ENCODE data around the gene ITGA8.
"Not testable (repeated sequence)": the region's sequence is repeated elsewhere in the genome, so short reads cannot be mapped to it uniquely, and the experiment has no call there.

Gene ITGA8

DNA sequence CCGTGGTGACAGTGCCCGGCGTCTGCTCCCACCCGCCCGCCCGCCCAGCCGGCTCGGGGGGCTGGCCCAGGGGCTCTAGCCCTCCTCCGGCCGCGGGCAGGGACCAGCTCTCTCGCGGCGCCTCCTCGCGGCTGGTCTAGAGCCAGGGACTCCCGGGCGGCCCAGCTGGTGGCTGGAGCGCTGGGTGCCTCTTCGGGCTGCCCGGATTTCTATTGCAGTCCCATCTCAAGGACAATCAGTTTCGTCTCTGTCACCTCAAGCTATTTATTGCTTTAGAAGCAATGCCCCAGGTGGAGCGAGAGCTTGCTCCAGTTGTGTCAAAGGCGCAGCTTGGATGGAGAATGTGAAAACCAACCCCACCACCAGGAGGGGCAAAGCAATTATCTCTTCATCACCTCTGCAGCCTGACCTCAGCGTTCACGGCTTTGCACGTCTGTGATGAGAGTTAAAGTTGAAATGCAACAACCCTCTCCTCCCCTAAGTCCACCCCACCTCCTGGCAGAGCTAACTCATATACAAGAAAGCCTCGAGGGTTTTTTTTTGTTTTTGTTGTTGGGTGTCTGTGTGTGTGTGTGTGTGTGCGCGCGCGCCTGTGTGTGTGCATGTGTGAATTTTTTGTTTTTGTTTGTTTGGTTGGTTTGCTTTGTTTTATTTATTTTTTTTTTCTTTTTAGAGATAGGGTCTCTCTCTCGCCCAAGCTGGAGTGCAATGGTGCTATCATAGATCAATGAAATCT is at the start of gene ITGA8:
TSS of gene ITGA8 (minus strand) at position 24 of the 736 bp plus-strand sequence. CDS start 151 bp downstream, outside the sequence.
- DNase-seq (ENCODE audit: low read depth in 2 of 3, low spot score in 2 of 3): no peak

DNA sequence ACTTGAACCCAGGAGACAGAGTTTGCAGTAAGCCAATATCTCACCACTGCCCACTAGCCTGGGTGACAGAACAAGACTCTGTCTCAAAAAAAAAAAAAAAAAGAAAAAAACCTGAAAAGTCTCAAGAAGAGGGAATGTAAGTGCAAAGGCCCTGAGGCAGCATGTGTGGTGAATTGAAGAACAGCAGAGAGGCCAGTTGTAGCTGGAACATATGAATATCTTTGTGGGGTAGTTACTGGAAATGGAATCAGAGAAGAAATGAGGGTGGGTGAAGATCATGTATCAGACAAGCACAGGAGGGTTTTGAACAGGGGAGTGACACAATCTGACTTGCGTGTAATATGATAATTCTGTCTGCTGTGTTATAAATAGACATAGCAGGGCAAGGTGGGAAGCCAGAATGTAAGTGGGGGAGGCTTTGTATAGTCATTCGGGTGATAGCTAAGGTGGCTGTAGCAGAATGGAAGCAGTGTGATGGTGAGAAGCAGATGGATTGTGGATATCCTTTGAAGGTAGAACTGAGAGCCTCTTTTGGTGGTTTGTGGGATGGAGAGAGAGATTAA is 45.3 kb upstream of the ITGA8 start:
- no peak for DNase-seq (ENCODE audit: low read depth in 2 of 3, low spot score in 2 of 3)

DNA sequence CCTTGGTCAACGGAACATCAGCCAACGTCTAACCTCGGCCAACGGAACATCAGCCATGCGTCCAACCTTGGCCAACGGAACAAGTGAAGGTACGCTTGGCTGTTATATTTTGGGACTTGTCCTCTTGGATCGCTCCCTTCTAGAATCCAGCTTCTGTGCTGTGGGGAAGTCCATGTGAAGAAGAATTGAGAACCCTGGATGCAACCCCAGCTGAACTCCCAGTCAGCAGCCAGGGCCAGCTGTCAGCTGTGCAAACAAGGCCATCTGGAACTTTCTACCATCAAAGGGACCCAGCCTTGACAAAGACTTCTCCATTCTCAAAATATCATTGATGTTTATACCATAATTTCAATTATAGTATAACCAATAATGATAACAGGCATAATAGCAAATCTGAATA is 43.3 kb upstream of the ITGA8 start:
- no peak for DNase-seq (ENCODE audit: low read depth in 2 of 3, low spot score in 2 of 3)

DNA sequence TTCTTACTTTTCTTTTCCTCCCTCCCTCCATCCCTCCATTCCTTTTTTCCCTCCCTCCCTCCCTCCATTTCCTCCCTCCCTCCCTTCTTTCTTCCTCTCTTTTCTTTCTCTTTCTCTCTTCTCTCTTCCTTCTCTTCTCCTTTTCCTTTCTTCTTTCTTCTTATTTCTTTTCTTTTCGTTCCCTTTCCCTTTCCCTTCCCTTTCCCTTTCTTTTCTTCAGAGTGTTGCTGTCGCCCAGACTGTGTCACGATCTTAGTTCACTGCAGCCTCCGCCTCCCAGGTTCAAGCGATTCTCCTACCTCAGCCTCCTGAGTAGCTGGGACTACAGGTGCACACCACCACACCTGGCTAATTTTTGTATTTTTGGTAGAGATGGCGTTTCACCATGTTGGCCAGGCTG is 42.5 kb upstream of the ITGA8 start:
- not testable (repeated sequence) for DNase-seq (ENCODE audit: low read depth in 2 of 3, low spot score in 2 of 3)

DNA sequence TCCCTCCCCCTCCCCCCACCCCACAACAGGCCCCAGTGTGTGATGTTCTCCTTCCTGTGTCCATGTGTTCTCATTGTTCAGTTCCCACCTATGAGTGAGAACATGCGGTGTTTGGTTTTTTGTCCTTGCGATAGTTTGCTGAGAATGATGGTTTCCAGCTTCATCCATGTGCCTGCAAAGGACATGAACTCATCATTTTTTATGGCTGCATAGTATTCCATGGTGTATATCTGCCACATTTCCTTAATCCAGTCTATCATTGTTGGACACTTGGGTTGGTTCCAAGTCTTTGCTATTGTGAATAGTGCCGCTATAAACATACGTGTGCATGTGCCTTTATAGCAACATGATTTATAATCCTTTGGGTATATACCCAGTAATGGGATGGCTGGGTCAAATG is 41.5 kb upstream of the ITGA8 start:
- DNase-seq (ENCODE audit: low read depth in 2 of 3, low spot score in 2 of 3): not testable (repeated sequence)

DNA sequence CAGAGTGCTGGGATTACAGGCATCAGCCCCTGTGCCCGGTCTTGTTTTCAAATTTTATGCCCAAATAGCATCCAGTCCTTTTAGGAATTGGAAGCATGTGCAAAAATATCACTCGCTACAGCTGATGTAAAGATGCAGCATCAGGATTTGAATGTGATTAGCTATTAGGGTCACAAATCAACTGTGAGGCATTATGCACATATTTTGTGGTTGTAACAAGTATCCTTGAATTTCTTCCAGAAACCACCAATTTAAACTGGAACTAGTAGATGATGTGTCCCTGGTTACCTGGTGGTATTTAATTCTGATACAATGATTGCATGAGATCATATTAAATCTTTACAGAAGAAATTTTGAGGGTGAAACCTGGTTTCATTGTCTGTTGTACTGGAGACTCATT is 41.0 kb upstream of the ITGA8 start:
- no peak for DNase-seq (ENCODE audit: low read depth in 2 of 3, low spot score in 2 of 3)

DNA sequence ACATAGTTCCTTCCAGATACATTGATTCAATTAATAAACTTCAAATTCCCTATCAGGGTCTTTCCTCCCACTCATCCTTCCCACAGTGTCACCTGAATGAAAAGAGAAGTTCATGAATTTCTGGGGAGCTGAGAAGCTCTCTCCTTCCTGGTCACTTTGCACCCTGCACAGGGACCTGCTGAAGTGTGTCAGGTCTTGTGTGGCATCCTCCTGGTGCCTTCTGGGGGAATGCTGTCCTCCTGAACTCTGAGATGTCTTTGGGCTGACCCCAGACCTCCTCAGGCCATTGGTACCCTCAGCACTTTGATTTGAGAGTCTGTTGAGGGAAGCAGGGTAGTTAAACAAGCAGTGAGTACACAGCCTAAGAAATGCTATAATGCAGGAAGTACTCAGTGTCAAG is 39.5 kb upstream of the ITGA8 start:
- DNase-seq (ENCODE audit: low read depth in 2 of 3, low spot score in 2 of 3): no peak

DNA sequence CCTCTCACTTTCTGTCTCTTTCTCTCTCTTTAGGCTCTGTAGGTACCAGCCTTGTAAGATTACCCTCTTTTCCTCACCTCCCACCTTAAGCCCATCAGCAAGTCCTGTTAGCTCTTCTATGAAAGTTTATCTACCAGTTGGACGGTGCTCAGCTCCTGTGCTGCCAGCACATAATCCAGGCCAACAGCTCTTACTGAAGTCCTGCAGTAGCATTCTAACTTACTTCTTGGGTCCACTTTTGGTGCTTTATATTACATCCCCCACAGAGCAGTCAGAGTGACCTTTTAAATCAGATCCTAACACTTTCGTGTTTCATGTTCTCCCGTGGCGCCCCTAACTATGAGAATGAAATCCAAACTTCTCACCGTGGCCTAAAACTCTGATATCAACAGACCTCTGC is 38.9 kb upstream of the ITGA8 start:
- no peak for DNase-seq (ENCODE audit: low read depth in 2 of 3, low spot score in 2 of 3)

DNA sequence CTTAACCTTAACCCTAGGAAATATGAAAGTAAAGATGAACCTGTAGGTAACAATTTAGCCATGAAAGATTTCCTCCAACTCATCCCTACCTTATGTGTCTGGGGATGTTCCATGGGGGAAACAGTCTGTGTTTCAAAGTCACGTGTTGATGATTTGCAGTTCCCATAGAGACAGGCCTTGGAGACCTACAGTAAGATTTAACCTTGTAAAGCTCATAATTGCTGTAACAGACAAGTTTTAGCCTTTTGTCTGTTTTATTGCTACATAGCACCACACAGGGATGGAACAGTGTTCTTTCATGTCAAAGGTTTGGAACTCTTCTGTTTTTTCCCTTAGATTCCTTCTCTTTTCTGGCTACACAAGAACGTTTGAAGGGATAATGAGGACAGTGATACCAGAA is 35.2 kb upstream of the ITGA8 start:
- no peak for DNase-seq (ENCODE audit: low read depth in 2 of 3, low spot score in 2 of 3)

DNA sequence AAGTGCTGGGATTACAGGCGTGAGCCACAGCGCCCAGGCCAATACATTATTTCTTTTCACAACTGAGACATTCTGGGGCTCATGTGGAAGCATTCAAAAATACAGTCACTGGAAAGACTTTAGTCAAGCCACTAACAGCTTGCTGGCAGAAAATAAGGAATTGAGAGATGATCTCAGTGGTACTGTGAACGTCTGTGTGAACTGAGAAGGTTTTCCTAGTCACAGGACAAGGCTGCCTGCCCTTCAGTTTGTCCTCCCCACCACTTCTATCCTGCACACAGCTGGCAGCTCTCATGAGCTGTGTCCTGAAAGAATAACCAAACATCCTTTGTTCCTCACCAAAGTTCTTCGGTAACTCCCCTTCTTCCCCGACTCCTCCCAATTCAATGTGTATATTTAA is 31.3 kb upstream of the ITGA8 start:
- DNase-seq (ENCODE audit: low read depth in 2 of 3, low spot score in 2 of 3): no peak

DNA sequence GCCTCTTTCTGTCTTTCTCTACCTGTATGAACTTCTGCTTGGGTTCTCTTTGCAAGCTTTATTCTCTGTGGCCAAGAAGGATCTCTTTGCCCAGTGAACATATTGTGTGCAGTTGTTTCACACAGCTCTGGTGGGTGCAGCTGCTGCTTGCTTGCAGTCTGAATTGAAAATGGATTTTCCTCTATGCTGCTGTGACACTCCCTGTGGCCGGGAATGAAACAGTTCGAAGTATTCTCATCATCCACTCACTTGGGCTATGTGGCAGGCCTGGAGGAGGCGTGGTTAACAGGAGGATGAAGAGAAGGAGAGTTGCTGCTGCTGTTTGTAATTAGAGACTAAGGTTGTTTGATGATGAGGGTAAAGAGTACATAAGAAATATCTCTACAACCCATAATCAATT is 28.4 kb upstream of the ITGA8 start:
- DNase-seq (ENCODE audit: low read depth in 2 of 3, low spot score in 2 of 3): no peak

DNA sequence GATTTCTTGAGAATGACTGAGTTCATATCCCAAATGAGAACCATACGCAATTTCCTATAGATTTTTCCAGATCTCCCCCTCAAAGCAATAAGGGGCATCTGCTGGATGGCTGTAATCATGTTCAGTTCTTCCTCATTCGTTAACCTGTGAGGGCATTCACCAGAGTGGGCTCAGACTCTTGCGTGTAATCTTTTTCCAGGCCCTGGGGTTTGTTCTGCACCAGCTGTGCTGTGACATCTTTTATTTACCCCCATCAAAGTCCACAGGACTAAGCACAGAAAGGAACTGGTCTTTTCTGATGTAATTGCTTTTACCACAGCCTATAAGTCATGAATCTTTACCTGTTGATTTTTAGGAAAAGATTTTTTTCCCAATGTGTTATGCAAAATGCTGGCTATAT is 27.9 kb upstream of the ITGA8 start:
- no peak for DNase-seq (ENCODE audit: low read depth in 2 of 3, low spot score in 2 of 3)

DNA sequence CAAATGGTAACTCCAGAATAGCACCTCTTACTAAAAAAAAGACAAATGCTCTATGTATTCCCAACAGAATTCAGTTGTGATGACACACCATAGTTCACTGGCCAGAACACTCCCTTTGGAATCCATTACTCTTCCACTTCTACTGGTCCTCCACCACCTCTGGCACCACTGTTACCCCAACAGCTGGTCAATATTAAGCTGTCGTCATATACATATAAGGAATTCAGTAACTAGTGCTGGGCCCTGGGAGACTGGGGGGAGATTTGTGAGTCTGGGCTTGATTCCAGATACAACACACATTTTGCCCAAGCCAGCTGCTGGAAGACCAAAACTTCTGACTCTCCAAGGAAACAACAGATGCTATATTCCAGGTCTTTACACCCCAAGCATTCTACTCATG is 26.0 kb upstream of the ITGA8 start:
- no peak for DNase-seq (ENCODE audit: low read depth in 2 of 3, low spot score in 2 of 3)

DNA sequence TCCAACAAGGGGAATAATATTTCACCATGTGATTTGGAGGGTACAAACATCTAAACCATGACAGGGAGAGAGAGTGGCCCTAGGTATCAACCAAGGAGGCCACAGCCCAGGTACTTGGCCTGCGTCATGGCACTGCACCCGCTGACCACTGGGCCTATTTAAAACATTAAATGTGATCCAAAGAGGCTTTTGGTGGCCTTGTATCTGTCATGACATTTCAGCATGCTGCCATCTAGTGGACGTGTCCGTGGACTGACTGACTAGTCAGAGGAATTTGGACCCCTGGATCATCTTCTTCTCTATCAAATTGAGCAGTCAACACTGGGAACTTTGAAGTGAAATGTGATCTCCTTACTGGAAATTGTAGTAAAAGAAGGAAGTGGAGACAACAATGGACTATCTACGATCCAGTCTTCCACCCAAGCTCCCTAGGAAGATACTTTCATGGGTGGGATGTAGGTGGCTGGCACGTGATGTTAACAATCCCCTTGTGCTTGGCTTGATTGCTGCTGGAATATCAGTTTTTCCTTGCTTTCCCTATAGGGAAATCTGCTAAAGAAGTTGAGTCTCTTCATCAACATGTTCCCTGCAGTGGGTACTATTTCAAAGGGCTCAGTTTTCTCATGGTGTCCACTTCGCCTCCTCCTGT is 24.6 kb upstream of the ITGA8 start:
- DNase-seq (ENCODE audit: low read depth in 2 of 3, low spot score in 2 of 3): no peak

DNA sequence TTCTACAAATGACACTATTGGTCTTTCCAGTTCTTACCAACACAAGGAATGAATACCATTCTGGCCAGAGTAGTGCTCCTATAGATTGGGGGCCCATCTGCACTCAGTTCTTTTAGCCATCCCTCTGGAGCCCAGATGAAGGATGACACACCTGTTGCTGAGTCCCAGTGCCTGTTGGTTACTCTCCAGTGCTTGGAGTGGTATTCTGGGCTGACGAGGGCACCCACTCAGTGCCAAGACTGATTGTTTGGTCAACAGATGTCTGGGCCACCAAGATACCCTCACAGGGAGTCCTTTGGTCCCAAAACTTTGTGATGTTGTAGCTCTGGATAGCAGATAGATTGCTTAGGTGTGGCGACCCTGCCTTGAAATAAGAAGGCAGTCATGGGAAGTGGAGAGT is 23.7 kb upstream of the ITGA8 start:
- DNase-seq (ENCODE audit: low read depth in 2 of 3, low spot score in 2 of 3): no peak

DNA sequence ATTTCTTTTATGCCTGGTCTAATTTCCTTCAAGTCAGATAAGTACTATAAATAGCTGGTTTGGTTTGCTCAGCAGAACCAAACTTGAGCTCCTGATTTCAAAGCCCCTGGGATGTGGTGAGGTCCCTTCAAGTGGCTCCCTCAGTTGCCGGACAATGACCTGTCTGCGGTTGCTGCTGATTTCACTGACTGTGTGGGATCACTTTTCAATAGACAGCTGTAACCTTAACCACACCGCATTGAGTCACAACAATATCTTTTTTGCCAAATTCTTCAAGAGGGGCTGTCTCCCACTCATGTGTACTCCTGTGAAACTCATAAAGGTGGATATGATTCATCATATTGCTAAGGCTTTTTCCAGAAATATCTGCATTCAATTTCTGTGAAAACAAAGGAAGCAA is 23.1 kb upstream of the ITGA8 start:
- DNase-seq (ENCODE audit: low read depth in 2 of 3, low spot score in 2 of 3): no peak

DNA sequence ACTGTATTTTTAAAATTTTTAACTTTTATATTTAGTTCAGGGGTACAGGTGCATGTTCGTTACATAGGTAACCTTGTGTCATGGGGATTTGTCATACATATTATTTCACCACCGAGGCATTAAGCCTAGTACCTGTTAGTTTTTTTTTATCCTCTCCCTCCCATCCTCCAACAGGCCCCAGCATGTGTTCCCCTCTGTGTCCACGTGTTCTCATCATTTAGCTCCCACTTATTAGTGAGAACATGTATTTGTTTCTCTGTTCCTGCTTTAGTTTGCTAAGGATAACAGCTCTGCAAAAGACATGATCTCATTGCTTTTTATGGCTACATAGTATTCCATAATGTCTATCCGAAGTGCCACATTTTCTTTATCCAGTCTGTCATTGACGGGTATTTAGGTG is 22.4 kb upstream of the ITGA8 start:
- no peak for DNase-seq (ENCODE audit: low read depth in 2 of 3, low spot score in 2 of 3)

DNA sequence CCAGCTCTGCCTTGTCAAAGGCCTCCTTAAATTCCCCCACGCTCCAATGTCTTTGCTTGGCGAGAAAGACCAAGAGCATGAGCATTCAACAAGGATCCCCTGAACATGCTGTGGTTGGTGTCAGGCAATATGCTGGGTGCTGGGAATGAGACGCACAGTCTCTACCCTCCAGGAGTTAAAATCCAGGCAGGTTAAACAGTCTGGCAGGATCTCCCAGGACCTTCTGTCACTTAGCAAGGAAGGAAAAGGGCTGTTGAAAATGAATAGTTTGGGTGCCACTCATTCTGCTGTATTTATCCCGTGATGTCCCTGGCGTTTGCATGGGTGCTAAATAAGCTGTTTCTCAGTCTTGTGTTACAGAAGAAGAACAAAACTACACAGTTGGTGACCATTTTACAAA is 21.9 kb upstream of the ITGA8 start:
- DNase-seq (ENCODE audit: low read depth in 2 of 3, low spot score in 2 of 3): no peak

DNA sequence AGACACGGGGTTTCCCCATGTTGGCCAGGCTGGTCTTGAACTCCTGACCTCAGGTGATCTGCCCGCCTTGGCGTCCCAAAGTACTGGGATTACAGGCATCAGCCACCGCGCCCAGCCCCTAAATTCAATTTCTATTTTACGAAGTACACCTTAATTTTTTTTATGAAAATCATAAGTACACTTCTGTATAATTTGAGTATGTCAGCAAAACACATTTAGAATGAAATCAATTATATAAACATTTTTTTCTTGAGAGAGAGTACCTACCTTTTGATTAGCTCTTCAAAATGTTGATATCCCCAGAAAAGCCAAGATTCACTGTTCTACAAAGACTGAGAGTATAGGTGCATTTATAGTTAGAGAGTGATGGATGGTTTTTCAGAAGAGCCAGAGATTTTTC is 20.5 kb upstream of the ITGA8 start:
- DNase-seq (ENCODE audit: low read depth in 2 of 3, low spot score in 2 of 3): no peak

DNA sequence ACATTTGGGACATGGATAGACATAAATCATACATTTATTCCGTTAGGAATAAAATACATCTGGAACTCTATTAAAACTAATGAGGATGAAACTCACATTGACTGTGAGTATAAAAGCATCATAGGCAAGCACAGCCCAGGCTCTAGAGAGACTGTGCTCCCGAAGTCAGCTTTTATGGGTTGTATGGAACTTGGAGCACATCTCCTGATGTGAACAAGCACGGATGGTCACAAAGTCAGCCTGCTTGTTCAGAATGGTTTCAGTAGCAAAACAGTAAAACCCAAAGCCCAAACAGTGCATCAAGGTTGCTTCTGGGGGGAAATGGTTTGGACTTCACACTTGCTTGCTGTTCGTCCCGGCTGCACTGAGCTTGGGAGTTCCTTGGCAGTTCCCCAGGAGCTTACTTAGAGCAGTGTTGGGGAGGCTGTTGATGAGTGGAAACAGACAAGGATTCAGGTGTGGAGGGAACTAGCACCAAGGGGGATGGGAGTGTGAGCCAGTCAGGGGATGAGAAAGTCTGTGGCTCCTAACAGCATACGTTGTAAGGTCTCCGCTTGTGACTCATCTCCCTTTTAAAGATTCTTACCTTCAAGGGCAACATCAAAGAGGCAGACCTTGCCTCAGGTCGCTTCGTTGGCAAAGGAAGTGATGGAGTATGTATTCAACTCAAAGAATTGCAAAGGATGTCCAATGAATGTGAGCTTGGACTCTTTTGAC is 19.7 kb upstream of the ITGA8 start:
- DNase-seq (ENCODE audit: low read depth in 2 of 3, low spot score in 2 of 3): no peak

DNA sequence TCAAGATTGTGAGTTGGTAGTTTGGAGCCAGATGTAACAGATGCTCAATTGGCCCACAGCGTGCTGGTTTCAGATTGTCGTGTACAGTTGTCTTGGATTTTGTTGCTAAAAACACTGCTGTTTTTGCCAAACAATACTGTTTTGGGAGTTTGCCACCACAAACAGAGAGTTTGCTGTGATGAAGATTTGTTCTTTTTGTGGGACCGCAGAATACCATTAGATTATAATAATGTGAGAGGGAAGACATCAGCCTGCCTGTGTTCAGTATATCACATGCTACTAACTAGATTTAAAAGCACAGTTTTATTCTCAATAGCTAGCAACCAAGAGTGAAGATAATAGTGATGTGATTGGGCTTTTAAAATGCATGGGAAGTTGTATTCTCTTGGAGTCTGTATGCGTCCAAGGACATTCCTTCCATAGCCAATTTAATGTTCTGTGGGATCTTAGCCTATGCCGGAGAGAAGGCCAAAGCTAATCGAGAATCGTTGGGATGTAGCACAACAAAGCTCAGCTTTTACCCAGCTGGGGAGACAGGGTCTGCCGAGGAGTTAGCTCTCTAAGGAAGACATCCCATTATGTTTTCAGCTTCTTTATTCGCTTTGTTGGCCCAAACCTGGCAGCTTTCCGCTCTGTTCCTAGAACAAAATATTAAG is 18.7 kb upstream of the ITGA8 start:
- no peak for DNase-seq (ENCODE audit: low read depth in 2 of 3, low spot score in 2 of 3)

DNA sequence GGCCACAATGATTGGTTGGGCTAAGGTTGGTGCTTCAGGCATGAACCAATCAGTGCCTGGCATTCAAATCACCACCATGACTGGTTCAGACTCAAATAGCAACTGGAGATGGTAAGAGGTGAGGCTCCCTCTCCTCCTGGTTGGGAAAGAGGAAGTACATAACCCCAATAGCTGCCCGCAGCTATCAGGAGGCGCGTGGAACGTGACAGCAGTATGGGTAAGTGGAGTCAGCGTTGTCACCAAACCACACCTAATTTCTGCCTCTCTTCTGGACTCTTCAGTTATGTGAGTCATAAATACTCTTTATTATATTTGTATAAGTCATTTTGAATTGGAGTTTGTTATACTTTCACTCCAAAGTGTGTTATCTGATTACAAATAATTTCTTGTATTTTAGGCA is 17.9 kb upstream of the ITGA8 start:
- no peak for DNase-seq (ENCODE audit: low read depth in 2 of 3, low spot score in 2 of 3)
